Measurements from ENCODE around the gene ZFAND3.

The ZFAND3 gene

GRCh38 chr6:37838219-37838921 lies 18.8 kb downstream of the ZFAND3 start:
- Histone ChIP-seq H3K27me3 (no peaks in the 10 kb centered on the region), H3K36me3 (peaks cover 7% of the 10 kb centered on the region), H3K4me1 (peaks cover 3% of the 10 kb centered on the region; the same call in 1 of the 2 replicates), H3K4me3 (ENCODE audit: low read depth, low read length) (no peak overlapping the region), H3K9me3 (no peaks in the 10 kb centered on the region; the same call in 1 of the 2 replicates)
- DNase-seq = no peak
- TF ChIP-seq CTCF (IDR thresholded peaks at IDR 0.05; ENCODE audit: low read depth, low read length) = no peak

- no peak overlapping the region for H3K4me3 ChIP-seq (ENCODE audit: low read depth, low read length)
- H3K4me1 ChIP-seq = peaks cover 3% of the 10 kb centered on the region; the same call in 1 of the 2 replicates
- no peaks in the 10 kb centered on the region for H3K27me3 ChIP-seq
- no peaks in the 10 kb centered on the region; the same call in 1 of the 2 replicates for H3K9me3 ChIP-seq
- no peak for TF ChIP-seq CTCF (IDR thresholded peaks at IDR 0.05; ENCODE audit: low read depth, low read length)
- no peaks in the 10 kb centered on the region; the same call in 1 of the 2 replicates for H3K36me3 ChIP-seq
- DNase-seq = no peak
Measured at GRCh38 chr6:37840143-37840939, 20.8 kb downstream of the ZFAND3 start.

GRCh38 chr6:37840940-37841300 lies 21.4 kb downstream of the ZFAND3 start:
- H3K4me1 ChIP-seq = peaks cover 3% of the 10 kb centered on the region; the same call in 1 of the 2 replicates
- no peak for TF ChIP-seq CTCF (IDR thresholded peaks at IDR 0.05; ENCODE audit: low read depth, low read length)
- DNase-seq = no peak
- no peaks in the 10 kb centered on the region; the same call in 1 of the 2 replicates for H3K36me3 ChIP-seq
- no peaks in the 10 kb centered on the region; the same call in 1 of the 2 replicates for H3K9me3 ChIP-seq
- no peak overlapping the region for H3K4me3 ChIP-seq (ENCODE audit: low read depth, low read length)
- no peaks in the 10 kb centered on the region for H3K27me3 ChIP-seq

GRCh38 chr6:37845026-37845911 lies 25.7 kb downstream of the ZFAND3 start:
- Histone ChIP-seq H3K27me3 (no peaks in the 10 kb centered on the region), H3K36me3 (no peaks in the 10 kb centered on the region; the same call in 1 of the 2 replicates), H3K9me3 (no peaks in the 10 kb centered on the region), H3K4me1 (peaks cover 2% of the 10 kb centered on the region), H3K4me3 (ENCODE audit: low read depth, low read length) (no peak overlapping the region)
- DNase-seq = no peak
- TF ChIP-seq CTCF (IDR thresholded peaks at IDR 0.05; ENCODE audit: low read depth, low read length) = no peak

- no peak for TF ChIP-seq CTCF (IDR thresholded peaks at IDR 0.05; ENCODE audit: low read depth, low read length)
- H3K9me3 ChIP-seq = no peaks in the 10 kb centered on the region
- no peak overlapping the region for H3K4me3 ChIP-seq (ENCODE audit: low read depth, low read length)
- H3K4me1 ChIP-seq = peaks cover 3% of the 10 kb centered on the region
- no peak for DNase-seq
- H3K27me3 ChIP-seq = no peaks in the 10 kb centered on the region
- H3K36me3 ChIP-seq = no peaks in the 10 kb centered on the region; the same call in 1 of the 2 replicates
Measured at GRCh38 chr6:37845930-37846329, 26.4 kb downstream of the ZFAND3 start.
